HG02642 (cell line): ENCODE measurements around the gene SCNN1B.
"Not testable (repeated sequence)": the region's sequence is repeated elsewhere in the genome, so short reads cannot be mapped to it uniquely, and the experiment has no call there.

ENCODE experiments used
- ATAC-seq: cut with Tn5 transposase; IDR thresholded peaks from one replicate; pipeline ENCODE4 v1.9.1; 2021; ENCODE audit warnings: mild to moderate bottlenecking; ENCODE audit not compliant: unreplicated experiment, poor library complexity

SCNN1B gene

DNA sequence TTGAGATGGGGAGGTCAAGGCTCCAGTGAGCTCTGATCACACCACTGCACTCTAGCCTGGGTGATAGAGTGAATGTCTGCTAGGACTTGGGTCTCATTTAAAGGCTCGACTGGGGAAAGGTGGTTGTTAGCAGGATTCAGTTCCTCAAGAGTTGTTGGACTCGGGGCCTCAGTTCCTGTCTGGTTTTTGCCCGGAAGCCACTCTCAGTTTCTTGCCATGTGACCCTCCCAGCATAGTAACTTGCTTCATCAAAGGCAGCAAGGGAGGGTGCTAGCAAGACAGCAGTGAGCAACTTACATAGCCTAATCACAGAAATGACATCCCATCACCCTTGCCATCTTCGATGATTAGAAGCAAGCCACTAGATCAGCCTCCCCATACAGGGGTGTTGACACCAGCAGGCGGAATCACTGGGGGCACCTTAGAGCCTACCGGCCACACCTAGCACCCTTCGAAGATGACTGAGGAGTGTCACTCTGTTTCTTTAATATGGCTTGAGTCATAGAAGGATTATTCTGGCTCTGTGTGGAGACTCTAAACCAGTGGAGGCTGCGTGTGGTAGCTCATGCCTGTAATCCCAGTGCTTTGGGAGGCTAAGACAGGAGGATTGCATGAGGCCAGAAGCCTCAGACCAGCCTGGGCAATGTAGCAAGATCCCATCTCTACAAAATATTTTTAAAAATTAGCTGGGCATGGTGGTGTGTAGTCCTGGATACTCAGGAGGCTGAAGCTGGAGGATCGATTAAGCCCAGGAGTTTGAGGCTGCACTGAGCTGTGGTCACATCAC lies 13.2 kb upstream of the SCNN1B start:
- no peak for ATAC-seq

DNA sequence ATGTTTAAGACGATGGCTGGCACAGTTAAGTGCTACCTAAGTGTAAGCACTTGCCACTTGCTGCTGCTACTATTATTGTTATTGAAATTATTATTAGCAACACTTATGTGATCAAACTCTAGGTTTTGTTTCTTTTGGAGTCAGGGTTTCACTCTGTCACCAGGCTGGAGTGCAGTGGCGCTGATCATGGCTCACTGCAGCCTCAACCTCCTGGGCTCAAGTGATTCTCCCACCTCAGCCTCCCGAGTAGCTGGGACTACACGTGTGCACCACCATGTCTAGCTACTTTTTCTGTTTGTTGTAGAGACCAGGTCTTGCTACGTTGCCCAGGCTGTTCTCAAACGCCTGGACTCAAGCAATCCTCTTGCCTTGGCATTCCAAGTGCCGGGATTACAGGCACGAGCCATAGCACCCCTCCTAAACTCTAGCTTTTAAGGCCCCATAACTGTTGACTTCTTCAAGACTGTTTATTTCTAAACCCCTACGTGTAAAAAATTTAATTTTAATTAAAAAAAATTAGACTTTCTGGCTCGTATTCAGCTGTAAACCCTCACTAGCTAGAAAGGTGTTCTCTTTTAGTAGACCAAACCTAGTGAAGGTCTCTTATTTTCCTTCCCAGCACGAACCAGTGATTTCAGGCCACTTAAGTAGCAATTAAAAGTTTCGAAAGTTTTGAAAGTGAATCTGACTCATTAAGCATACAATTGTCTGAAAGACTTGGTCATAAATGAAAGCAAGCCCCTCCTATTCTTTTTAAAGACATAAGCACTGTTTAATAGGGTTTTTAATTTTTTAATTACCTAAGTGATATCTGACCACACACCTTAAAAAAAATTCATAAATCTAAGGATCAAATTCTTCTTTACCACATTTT lies 11.7 kb upstream of the SCNN1B start:
- no peak for ATAC-seq

DNA sequence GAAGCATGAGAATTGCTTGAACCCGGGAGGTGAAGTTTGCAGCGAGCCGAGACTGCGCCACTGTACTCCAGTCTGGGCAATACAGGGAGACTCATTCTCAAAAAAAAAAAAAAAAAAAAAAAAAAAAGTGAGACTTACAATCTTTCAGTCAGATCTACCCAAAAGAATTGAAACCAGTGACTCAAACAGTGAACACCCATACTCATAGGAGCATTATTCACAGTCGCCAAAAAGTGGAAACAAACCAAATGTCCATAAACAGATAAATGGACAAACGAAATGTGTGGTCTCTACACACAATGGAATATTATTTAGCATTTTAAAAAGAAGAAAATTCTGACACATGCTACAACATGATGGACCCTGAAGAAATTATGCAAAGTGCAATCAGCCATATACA lies 9.1 kb upstream of the SCNN1B start:
- no peak for ATAC-seq

DNA sequence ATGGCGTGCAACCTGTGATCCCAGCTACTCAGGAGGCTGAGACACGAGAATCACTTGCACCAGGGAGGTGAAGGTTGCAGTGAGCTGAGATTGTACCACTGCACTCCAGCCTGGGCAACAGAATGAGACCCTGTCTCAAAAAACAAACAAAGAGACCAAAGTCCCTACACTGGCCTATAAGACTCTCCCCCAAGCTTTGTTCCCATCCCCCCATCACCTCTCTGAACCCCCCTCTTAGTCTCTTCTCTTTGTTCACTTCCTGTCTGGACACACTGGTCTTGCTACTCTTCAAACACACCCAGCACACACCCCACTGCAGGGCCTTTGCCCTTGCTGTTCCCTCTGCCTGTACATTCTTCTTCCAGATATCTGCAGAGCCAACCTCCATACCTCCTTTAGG lies 7.8 kb upstream of the SCNN1B start:
- ATAC-seq: no peak

DNA sequence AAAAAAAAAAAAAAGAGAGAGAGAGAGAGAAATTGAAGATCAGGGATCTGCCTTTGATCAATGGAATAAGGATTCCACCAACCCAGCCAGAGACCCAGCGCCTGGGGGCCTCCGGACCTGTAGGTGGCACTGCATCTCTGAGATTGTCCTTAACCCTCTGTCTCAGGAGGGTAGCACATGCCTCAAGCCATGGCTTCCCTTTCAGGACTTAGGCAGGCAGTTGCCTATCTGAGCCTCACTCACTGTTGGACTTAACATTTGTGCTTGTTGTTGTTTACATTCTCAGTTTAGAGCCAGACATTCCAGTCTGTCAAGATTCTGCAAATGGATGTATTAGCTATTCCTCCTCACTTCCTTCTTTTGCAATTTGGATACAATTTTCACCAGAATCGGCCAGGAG lies 5.1 kb upstream of the SCNN1B start:
- no peak for ATAC-seq

DNA sequence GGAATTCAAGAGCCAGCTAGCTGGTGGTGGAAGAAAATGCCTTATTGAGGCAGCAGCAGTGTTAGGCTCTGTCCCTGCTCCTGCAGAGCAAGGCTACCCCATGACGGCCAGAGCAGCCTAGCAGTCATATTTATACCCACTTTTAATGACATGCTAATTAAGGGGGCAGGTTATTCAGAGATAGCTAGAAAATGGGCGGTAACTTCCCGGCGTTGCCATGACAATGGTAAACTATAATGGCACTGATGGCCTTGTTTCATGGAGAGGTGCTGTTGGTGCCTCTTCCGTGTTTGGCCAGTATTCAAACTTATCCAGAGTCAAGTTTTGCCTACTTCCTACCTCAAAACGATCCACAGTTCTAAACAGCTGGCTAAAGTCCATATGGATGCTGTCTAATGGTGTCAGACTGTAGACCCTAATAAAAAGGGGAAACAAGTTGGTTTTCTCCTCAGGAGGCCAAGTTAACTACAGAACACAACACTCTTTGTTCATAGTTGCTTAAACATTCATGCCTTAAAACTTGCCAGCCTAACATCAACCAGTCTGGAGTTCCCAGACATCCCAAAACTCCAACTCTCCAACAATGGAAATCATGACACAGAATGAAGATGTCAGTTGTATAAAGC lies 3.7 kb upstream of the SCNN1B start:
- ATAC-seq: no peak

DNA sequence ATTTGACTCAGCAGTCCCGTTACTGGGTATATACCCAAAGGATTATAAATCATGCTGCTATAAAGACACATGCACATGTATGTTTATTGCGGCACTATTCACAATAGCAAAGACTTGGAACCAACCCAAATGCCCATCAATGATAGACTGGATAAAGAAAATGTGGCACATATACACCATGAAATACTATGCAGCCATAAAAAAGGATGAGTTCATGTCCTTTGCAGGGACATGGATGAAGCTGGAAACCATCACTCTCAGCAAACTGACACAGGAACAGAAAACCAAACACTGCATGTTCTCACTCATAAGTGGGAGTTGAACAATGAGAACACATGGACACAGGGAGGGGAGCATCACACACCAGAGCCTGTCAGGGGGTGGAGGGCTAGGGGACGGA lies 2.3 kb upstream of the SCNN1B start:
- ATAC-seq: not testable (repeated sequence)

DNA sequence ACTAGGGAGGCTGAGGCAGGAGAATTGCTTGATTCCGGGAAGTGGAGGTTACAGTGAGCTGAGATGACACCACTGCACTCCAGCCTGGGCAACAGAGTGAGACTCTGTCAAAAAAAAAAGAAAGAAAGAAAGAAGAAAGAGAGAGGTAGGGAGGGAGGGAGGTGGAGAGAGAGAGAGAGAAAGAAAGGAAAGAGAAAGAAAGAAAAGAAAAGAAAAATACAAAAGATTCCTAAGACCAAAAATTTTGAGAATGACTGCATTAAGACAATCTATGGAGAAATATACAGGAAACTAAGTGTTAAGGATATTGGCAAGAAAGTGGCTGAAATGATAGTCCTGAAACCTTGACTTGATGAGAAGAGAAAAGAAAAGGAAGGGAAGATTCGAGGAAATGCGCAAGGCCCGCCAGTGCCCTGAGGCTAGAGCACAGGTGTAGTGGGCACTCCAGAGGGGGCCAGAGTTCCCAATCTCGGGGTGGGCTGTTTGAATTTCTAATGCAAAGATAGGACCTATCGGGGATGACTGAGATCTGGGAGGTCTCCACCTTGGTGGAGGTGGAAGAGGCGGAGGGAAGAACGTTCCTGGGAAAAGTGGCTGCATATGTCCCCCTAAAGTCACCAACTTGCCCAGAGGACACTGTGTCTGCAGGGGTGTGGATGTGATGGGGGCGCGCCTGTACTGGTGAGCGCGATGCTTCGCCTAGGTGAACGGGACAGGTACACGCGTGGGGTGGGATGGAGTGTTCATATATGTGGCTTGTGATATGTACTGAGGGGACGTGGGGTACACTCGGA lies 654 bp upstream of the SCNN1B start:
- no peak for ATAC-seq

DNA sequence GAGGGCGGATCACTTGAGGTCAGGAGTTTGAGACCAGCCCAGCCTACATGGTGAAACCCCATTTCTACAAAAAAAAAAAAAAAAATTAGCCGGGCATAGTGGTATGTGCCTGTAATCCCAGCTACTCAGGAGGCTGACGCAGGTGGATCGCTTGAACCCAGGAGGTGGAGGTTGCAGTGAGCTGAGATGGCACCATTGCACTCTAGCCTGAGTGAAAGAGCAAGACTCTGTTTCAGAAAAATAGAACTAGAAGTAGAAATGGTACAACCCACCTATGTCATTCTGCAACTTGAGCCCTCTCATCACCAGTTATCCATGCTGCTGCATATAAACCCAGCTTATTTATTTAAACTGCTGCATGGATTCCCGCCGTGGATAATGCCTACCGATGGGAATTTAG lies 1.6 kb downstream of the SCNN1B start:
- no peak for ATAC-seq

DNA sequence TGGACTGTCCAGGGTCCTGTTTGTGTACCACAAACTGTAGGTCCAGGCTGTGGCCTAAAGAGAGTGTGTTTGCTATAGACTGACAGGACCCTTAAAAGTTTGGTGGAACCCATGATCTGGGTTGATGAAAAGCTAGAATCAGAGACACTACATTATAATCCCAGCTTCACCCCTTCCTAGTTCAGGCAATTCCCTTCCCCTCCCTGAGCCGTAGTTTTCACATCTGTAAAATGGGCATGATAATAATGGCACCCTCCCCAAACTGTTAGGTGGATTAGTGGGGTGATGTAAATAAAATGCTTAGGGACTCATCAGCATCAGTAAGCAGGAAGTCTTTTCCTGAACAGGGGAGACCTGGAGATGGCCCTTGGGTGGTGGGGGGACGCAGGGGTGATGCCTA lies 2.5 kb downstream of the SCNN1B start:
- no peak for ATAC-seq

DNA sequence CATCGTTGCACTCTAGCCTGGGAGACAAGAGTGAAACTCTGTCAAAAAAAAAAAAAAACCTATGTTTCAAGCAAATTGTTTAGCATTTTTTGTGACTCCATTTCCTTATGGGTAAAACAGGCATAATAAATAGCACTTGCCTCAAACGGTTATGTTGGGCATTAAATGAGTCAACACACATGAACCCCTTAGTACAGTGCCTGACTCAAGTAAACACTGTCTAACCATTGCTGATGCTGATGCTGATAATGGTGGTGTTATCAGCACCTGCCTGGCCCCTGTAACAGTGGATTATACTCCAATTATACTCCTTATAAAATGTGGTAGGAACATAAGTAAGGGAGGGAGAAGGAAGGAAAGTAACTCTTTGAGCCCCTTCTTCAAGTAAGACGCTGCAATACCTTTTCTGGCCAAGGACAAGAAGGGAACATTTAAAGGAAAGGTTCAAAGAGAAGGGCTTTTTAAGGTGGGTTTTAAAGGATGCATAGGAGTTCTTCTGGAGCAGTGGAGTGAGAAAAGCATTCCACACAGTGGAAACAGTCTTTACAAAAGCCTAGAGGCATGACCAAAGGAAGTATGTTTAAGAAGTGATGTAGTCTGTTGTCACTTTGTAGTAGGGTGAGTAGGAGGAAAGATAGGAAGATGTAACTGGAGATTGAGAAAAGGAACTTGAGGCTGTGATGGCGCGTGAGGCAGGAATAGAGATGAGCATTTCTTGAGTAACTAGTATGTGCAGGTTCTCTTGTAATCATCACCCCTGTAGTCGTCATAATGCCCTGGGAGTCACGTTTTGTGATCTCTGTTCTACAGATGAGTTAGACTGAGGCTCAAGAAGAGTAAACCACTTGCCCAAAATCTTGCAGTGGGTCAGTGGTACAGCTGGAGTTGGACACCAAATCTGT lies 4.3 kb downstream of the SCNN1B start:
- ATAC-seq: no peak

DNA sequence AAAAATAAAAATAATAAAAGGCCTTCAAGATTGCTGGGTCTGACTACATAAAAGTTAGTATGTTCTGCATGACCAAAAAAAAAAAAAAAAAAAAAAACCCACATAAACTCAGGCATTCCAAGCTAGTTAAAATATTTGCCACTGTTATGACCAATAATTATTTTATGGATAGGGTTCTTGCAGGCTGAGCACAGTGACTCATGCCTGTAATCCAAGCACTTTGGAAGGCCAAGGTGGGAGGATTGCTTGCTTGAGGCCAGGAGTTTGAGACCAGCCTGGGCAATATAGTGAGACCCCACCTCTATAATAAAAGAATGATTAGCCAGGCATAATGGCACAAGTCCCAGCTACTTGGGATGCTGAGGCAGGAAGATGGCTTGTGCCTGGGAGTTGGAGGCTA lies 8.1 kb downstream of the SCNN1B start:
- ATAC-seq: no peak

DNA sequence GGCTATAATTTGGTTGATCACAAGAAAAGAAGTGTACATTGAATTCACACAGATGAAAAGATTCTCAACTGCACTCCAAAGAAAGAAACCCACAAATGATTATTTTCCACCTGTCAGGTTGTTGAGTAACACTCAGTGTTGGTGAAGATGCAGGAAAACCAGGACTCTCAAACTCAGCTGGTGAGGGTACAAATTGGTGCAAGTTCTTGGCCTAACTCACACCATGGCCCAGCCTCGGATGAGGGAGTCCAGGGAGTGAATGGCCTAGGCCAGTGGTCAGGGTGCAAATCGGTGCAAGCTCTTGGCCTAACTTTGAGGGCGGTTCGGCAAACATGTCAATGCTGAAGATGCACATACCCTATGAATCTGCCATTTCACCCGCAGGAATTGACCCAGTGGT lies 8.6 kb downstream of the SCNN1B start:
- no peak for ATAC-seq

DNA sequence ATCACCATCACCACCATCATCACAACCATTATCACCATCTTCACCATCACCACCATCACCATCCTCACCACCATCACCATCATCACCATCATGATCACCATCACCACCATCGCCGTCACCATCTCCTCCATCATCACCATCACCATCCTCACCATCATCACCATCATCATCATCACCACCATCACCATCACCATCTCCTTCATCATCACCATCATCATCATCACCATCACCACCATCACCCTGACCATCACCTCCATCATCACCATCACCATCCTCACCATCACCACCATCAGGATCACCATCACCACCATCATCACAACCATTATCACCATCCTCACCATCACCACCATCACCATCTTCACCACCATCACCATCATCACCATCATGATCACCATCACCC lies 14.1 kb downstream of the SCNN1B start:
- ATAC-seq: no peak

DNA sequence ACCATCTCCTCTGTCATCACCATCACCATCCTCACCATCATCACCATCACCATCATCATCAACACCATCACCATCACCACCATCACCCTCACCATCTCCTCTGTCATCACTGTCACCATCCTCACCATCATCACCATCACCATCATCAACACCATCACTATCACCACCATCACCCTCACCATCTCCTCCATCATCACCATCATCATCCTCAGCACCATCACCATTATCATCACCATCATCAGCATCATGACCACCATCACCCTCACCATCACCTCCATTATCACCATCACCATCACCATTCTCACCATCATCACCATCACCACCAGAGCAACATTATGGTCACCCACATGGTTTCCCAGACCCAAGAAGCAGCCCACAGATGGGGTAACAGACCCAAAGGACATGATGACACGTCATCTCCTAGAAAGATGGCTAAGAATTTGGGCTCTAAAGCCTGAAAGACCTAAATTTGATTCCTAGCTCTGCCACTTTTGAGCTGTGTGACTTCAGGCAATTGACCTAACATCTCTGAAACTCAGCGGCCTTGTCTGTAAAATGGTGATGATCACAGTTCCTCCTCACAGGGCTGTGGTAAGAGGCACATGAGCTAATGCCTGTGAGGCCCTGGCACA lies 14.6 kb downstream of the SCNN1B start:
- ATAC-seq: no peak

DNA sequence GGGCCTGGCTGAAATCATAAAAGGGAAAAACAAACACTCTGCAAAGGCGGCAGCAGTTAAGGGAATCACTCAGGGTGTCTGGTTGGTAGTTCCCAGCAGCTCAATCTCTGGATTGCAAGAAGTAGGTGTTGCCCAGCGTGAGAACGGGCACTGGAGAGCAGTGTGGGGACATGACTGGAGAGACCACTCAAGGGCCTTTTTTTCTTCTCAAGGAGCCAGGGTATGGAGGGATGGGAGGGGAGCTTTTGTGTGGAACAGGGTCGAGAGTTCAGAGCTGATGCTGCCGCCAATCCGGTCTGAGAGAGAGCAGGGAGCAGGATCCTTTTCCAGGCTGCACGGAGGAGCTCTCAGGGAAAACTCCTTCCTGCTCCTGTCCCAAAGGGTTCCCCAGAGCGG lies 15.2 kb downstream of the SCNN1B start:
- ATAC-seq: no peak

DNA sequence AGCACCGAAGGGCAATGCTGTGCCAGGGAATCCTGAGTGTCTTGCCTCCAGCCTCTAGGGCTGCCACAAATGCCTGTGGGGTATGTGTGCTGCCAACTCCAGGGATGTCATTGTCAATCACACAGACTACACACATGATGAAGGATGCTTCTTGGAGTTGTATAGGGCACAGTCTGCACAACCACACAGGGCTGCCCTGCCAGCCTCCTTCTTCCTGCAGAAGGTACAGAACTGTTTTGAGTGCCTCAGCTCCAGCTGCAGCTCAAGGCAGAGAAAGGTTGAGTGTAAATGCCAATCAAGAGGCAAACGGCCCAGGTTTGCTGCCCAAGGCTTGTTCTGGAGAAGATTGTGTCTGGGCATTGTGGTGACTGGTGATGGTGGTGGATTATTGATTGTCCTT lies 15.6 kb downstream of the SCNN1B start:
- ATAC-seq: no peak

DNA sequence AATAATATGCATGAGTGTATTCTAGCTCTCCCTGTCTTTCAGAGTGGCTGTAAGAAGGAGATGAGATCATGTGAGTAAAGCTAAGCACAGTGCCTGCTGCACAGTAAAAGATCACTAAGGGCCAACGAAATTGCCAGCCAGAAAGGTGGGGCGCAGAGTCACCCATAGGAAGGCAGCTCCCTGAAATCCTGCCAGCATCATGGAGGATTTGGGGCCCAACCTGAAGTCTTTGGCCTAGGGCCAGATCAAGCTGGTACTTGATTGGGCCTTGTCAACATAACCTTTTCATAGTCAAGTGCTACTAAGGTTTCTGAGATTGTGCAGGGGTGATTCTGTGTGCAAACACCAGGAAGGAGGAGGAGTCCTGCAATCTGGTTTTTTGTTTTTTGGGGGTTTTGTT lies 16.5 kb downstream of the SCNN1B start:
- no peak for ATAC-seq
